Uterus (tissue), 4 donors: ENCODE results near the gene PTPRG. TPM values are rescaled to one million over a fixed set of nuclear protein-coding genes. Genes with fewer than 3 reads are reported as not detected.

Experiments
- DNase-seq, 2 donors: peaks; one replicate each; pipeline ENCODE4 v3.0.0-alpha.2; 2019 to 2020
- H3K27ac ChIP-seq, 2 donors: fragments of 200-600 bp; sonication (generic); 1 replicate in 1 of 2; 2 replicates in 1 of 2; pipeline ENCODE4 v1.5.1; 2016 to 2018
- H3K27me3 ChIP-seq, 2 donors: fragments of 200-600 bp; sonication (generic); one replicate each; pipeline ENCODE4 v1.5.1; 2018 to 2019; ENCODE audit warnings: control low read depth in 1 of 2
- H3K36me3 ChIP-seq, 2 donors: fragments of 200-600 bp; sonication (generic); one replicate each; pipeline ENCODE4 v1.5.1; 2019; ENCODE audit warnings: control low read depth in 1 of 2
- H3K4me1 ChIP-seq, 2 donors: fragments of 200-600 bp; sonication (generic); one replicate each; pipeline ENCODE4 v1.5.1; 2018 to 2019; ENCODE audit warnings: control low read depth in 1 of 2
- H3K4me3 ChIP-seq, 2 donors: fragments of 200-600 bp; sonication (generic); 1 replicate in 1 of 2; 2 replicates in 1 of 2; pipeline ENCODE4 v1.5.1; 2018 to 2019; ENCODE audit warnings: mild to moderate bottlenecking in 1 of 2
- H3K9me3 ChIP-seq, 2 donors: fragments of 200-600 bp; sonication (generic); one replicate each; pipeline ENCODE4 v1.5.1; 2019; ENCODE audit warnings: control low read depth in 1 of 2
- CTCF ChIP-seq, 4 experiments: fragments of 200-600 bp in 2 of 4; fragments of 450-650 bp in 2 of 4; sonication (generic) in 2 of 4; IDR thresholded peaks; one replicate each; pipeline ENCODE4 v1.5.1; 2016 to 2019; ENCODE audit warnings: antibody characterized with exemption in 4 of 4, mild to moderate bottlenecking in 2 of 4, moderate library complexity in 1 of 4
- POLR2A ChIP-seq, 2 donors: fragments of 450-650 bp; IDR thresholded peaks; one replicate each; pipeline ENCODE4 v1.6.1; 2016; ENCODE audit warnings: antibody characterized with exemption in 2 of 2, mild to moderate bottlenecking in 1 of 2, moderate library complexity in 1 of 2
- intact Hi-C: fragments of 100-400 bp; cut with DNase I; formaldehyde crosslinking; loops from one replicate; pipeline ENCODE4 v1.15.1; 2023; ENCODE audit warnings: low total_unique reads
- total RNA-seq, 4 donors: library from RNA; depleted of rRNA in 3 of 4; stranded (reverse); fragments of >200 nt in 3 of 4; gene quantifications; one replicate each; pipeline versions ENCODE4 v1.1.0 to v1.2.4, GENCODE V29; 2014 to 2023
- donor health status: DM: yes; HTN: yes; CAD: no.

The PTPRG gene
- total RNA-seq, 4 donors from 2014 or later = 43.5 to 136 (median 62.6) TPM

DNA sequence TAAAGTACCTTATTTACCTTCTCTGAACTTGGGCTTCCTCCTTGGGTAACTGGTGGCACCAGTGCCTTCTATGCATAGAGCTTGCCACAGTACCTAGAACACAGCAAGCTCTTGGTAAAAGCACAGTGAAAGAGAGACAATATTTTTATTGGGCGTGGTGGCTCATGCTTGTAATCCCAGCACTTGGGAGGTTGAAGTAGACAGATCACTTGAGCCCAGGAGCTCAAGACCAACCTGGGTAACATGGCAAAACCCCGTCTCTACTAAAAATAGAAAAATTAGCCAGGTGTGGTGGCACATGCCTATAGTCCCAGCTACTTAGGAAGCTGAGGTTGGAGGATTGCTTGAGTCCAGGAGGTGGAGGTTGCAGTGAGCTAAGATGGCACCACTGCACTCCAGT, 285.1 kb downstream of the PTPRG start:
- H3K27me3 ChIP-seq = no peaks in the 10 kb centered on the region
- H3K4me1 ChIP-seq = peaks cover 0 to 4% of the 10 kb centered on the region in 2 donors
- intact Hi-C loops = no loop called here
- no peaks in the 10 kb centered on the region for H3K36me3 ChIP-seq
- H3K4me3 ChIP-seq = no peak overlapping the region
- no peaks in the 10 kb centered on the region for H3K9me3 ChIP-seq
- DNase-seq = no peak
- H3K27ac ChIP-seq = peak overlapping the region in 1 of 2 donors; percentile 70
- no peak for TF ChIP-seq CTCF (IDR thresholded peaks at IDR 0.05)
- TF ChIP-seq POLR2A (IDR thresholded peaks at IDR 0.05) = no peak

DNA sequence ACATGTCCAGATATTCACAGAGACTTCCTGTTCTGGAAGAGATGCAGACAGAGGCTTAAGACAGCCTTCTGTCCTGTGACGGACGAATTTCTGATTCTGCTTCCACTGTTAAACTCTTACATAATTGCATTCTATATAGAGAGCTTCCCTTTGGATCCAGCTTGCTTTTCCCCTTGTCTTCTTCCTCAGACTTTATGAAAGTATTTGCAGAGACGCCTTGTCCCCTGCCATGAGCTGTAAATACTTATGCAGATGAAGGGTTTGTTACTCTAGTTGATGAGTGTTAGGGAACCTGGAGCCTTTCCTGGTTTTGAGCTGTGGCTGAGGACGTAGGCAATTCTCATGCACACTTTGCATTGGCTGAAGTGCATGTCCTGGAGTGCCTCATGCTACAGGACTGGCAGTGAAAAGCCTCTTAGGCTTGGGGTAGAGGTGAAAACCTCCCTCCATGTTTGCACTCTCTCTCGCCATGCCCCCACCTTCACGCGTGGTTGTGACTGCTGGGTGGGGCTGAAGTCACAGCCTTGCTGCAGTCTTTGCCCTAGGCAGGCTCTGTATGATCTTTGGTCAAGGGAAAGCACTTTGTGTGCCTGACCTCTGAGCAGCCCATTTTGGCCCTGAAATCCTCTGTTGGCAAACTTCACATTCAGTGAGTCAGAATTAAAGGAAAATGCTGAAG, 286.6 kb downstream of the PTPRG start:
- H3K9me3 ChIP-seq = no peaks in the 10 kb centered on the region
- H3K4me1 ChIP-seq = peaks cover 0 to 4% of the 10 kb centered on the region in 2 donors
- H3K27me3 ChIP-seq = no peaks in the 10 kb centered on the region
- H3K4me3 ChIP-seq = no peak overlapping the region
- DNase-seq = peak; percentile 47 to 57
- H3K27ac ChIP-seq = peak overlapping the region; percentile 51 to 70
- H3K36me3 ChIP-seq = no peaks in the 10 kb centered on the region
- TF ChIP-seq POLR2A (IDR thresholded peaks at IDR 0.05) (no peak), CTCF (IDR thresholded peaks at IDR 0.05) (no peak)
- intact Hi-C loops = no loop called here

- TF ChIP-seq CTCF (IDR thresholded peaks at IDR 0.05) (no peak), POLR2A (IDR thresholded peaks at IDR 0.05) (no peak)
- intact Hi-C loops = no loop called here
Observed at GRCh38 chr3:61848885-61849284, 287.5 kb downstream of the PTPRG start.

GRCh38 chr3:61853912-61854311, 292.5 kb downstream of the PTPRG start:
- no peak overlapping the region for H3K4me3 ChIP-seq
- no peak for TF ChIP-seq CTCF (IDR thresholded peaks at IDR 0.05)
- TF ChIP-seq POLR2A (IDR thresholded peaks at IDR 0.05) = no peak
- H3K27ac ChIP-seq = no peak overlapping the region
- no peak for DNase-seq
- H3K9me3 ChIP-seq = no peaks in the 10 kb centered on the region
- H3K27me3 ChIP-seq = no peaks in the 10 kb centered on the region
- intact Hi-C loops = loop anchor here (10.0 kb wide), 1 partner anchor 331 kb away; no protein-coding TSS in a partner anchor
- H3K36me3 ChIP-seq = no peaks in the 10 kb centered on the region
- H3K4me1 ChIP-seq = peaks cover 0 to 4% of the 10 kb centered on the region in 2 donors

More at GRCh38 chr3:61848885-61849284, 287.5 kb downstream of the PTPRG start:
- no peaks in the 10 kb centered on the region for H3K36me3 ChIP-seq
- peak overlapping the region; percentile 51 to 70 for H3K27ac ChIP-seq
- peaks cover 0 to 4% of the 10 kb centered on the region in 2 donors for H3K4me1 ChIP-seq
- H3K4me3 ChIP-seq = no peak overlapping the region
- DNase-seq = peak in 1 of 2 donors; percentile 38
- no peaks in the 10 kb centered on the region for H3K9me3 ChIP-seq
- H3K27me3 ChIP-seq = no peaks in the 10 kb centered on the region

DNA sequence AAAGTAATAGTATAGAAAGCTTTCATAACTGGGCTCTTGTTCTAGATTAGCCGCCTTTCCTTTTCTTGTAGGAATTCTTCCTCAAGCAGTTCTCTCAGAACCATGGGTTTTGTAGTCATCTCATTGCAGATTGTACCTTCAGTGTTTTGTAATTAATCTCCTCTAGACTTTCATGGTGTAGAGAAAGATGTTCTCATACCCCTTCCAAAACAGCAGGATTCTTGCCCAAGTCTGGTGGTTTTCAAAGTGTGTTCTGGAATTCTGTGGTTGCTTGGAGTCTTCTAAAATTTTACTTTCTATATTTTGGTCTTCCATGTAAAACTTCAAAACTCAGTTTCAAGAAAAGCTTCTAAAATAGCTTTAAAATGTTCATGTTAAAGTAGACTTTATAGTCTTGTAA, 293.8 kb downstream of the PTPRG start:
- TF ChIP-seq POLR2A (IDR thresholded peaks at IDR 0.05) (no peak), CTCF (IDR thresholded peaks at IDR 0.05) (no peak)
- Histone ChIP-seq H3K9me3 (peaks cover 0 to 5% of the 10 kb centered on the region in 2 donors), H3K4me3 (no peak overlapping the region), H3K27me3 (no peaks in the 10 kb centered on the region), H3K27ac (no peak overlapping the region), H3K4me1 (no peaks in the 10 kb centered on the region), H3K36me3 (no peaks in the 10 kb centered on the region)
- no peak for DNase-seq
- intact Hi-C loops = loop anchor here (10.0 kb wide), 1 partner anchor 330 kb away; no protein-coding TSS in a partner anchor
